GM19043 (cell line): Measurements from ENCODE around the gene ABCC8.
A peak's percentile ranks its signal among the peaks of the same experiment; 100 is the strongest.

Experiments used
- ATAC-seq: cut with Tn5 transposase; IDR thresholded peaks from one replicate; pipeline ENCODE4 v1.9.1; 2021; ENCODE audit warnings: low read depth; ENCODE audit not compliant: unreplicated experiment

ABCC8 gene

DNA sequence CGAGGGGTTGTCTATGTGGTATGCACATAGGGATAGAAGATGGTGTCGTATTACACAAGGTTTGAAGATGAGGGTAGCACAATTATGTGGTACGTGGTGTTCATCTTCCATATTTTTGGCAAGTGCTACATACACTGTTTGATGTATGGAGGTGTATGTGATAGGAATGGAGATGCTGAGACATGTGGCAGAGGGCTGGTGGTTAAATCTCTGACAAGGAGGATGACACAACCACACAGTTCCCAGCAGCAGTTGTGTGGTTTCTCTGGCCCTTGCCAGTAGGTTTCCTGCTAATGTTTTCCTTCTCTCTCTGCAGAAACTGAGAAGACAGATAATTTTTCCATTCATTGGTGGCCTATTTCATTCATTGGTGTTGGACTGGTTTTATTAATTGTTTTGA, 108.1 kb downstream of the ABCC8 start:
- ATAC-seq = no peak

DNA sequence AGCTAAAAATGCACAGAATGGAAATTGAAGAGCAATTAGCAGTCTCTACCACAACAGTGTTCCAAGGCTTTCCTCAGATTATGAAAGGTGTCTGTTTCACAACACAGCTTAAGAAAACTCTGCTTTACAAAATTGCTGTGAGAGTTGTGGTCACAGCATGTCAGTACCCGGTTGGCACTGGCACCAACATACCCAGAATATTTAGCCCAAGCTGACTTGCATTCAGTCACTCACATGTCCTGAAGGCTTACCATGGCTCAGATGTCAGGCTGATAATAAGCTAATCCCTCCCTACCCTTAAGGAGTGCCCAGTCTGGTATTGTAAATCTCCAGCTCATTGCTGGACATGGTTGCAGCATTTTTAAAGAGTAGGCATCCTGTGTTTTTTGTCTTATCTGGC, 110.2 kb downstream of the ABCC8 start:
- ATAC-seq = no peak

DNA sequence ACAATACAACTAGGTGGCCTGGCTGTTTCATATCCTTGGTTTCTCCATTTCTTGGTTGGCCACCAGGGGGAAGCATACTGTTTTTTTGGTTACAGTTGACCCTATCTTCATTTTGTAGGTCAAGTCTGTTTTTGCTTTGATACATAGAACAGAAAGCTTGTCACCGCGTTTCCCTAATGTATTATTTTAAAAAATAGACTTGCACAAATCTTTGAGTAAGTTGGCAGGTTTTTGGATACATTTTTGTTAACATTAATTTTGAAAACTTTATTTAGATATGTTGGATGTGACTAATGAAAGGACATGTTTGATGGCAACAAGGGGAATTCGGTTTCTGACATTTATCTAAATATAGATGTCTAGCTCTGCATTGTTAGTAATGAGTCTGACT, 122.0 kb downstream of the ABCC8 start:
- peak; percentile 47 for ATAC-seq

DNA sequence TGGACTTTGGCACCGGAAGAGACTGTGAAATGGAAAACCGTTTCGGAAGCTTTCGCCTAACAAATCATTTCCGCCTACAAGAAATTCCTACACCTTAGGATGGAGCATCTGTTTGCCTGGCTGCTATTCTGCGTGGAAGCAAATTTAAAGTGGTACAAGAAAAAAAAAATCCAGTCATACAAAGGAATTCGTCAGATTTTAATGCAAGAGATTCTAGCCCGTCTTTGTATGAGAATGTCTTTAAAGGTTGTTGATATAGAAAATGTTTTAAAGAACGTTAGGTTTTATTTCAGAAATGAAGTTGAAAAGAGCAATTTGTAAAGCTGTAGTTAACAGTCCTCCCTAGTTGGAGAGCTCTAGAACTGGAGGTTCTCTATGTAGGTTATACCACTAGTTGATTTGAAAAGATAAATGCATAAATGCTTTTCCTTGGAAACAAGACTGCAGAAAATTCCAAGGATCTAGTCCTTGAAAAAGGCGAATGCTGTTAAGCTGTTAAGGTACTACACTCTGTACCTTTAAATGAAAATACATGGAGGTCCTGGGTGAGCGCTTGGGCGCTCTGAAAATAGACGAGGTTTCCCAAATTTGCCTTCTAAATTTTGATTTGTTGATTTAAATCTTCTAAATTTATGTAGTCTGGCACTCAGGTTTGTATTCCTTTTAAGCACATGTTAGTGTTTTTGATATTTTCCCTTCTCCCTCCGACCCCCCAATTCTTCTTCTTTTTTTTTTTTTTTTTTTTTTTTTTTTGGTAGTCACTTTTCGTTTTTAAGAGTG, 122.6 kb downstream of the ABCC8 start:
- ATAC-seq = no peak

DNA sequence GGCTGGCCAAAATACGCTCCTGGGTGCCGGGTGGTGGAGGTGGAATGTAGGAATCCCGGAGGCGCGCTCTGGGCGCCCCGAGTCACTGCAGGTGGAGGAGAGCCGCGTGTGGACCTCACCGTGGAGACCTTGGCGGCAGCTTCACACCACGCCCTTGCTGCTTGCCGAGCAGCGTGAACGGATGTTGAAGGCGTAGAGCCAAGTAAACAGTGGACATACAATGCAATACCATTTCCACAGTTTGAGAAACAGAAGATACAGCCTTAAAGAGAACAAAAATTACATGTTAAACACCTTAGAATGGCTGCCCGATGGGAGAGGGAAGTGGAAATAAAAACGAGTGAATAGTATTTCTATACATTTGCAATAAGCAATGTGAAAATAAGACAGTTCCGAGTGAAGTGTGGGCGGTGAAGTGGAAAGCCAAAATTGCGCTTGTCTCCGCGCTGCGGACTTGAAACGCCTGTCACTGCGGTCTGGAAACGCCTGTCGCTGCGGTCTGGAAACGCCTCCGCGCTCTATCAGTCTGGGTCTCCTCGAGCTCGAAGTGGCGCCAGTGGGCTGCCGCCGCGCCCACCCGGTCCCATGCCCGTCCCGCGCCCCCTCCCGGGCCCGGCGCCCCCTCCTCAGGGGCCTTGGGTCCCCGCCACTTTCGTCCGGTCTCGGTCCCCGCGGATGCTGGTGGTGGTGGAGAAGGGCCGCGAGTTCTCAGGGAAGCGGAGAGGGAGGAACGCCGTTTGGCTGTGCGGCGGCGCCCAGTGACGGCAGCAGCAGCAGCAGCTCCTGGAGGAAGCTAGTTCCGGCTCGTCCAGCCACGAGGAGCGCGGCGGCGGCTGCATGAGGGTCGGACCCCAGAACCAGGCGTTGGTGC, 123.5 kb downstream of the ABCC8 start:
- no peak for ATAC-seq

DNA sequence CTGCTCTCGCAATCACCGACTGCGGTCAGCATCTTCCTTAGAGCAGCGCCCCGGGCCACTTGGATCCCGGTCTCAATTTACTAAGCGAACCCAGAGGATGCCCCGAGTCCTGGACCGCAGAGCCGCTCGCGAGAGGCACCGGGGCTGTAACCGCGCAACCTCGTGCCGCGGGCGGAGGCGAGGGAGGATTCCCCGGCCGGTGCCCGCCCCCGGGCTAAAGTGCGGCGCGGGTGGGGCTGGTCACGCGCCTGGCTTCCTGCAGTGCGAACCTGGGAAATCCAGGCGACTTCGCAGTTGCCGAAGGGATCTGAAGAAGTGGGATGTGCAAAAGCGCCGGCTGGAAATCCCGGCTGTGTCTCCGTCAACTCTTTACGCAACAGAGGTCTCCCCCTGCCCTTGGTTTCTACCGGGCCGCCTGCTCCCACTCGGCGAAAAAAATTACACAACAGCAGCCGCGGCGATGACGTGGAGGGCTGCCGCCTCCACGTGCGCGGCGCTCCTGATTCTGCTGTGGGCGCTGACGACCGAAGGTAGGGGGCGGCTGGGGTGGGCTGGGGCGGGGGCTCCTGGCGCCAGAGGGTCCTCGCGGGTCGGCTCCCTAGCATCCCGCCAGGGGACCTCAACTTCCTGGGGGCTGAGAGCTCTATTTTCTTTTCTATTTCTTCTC, 125.0 kb downstream of the ABCC8 start, which contains the start of gene NCR3LG1:
TSS of gene NCR3LG1 (plus strand) at position 291 of the 667 bp plus-strand sequence. CDS start at position 461, 170 bp downstream.
- ATAC-seq = no peak

DNA sequence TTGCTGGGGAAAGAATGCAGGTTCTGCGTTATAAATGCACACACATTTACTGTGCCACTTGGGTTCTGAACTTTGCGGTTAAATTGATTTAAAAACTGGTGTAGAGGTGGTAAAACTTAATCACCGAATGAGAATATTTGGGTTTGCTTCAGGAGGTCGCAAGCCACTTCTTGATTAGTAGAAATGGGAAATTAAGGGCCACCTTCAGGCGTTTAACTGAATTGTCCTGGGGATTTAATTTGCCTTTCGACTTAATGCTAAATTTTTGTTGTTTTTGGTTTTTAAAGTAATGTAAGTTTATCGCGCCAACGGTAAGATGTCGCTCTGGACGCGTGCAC, 125.5 kb downstream of the ABCC8 start:
- ATAC-seq = no peak

DNA sequence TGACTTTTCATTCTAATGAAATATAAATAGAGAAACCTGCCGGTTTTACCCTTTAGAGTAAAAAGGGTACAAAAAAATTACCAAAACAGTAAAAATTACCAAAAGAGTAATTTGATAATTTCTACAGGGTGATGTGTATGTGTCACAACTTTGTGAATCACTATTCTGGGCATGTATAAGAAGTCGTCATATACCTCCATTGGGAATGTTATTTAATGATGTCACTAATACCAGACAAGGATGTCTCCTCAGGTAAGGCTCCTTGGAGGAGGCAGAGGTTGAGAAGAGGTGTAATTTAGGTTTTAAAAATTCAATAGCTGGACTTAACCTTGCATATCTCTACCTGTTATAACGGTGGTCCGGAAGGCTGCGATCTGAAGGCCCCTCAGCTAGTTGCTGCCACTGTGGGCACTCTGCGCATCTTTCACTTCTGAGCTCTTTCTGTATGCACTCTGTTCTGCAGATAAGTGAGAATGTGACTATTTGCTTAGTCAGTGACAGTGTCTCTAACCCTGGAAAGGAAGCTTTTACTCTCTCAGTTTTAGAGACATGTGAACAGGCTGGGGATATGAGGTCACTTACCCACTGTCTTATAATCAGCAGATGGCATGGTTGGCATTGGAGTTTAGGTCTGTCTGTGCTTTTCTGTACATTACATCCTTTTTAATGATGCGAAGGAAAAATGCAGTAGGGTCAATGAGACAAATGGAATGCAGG, 126.0 kb downstream of the ABCC8 start:
- no peak for ATAC-seq

DNA sequence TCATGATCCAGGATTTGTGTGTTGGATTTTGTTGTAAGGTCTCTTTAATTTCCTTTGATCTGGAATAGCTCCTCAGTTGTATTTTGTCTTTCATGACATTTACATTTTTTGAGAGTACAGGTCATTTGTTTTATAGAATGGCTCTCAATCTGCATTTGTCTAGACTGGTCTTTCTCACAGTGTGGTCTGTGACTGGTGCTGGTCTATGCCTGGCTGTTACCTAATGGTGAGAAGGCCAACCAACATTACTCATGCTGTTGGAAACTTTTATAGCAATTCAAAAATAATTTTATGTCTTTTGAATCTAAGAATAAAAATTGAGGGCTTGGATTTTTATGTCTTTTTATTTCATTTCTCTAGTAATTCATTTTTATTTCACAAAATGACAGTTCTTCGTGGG, 129.0 kb downstream of the ABCC8 start:
- ATAC-seq = no peak

DNA sequence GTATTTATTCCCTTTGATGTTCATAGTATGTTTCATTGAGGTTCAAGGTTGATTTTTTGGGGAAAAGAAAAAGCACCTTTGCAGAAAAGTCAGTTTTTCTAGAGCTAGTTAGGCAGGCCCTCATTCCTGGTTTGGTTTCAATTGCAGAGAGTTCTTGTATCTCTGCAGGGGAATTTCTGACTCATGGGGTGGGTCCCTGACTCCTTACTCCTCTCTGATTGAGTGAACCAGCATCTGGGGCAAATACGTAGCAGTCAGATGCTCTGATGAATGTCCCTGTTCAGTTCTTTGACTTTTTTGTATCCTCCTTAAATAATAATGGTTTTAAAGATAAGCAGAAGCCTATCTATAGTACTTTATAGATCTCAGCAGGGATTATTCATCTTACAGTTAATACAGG, 132.7 kb downstream of the ABCC8 start:
- ATAC-seq = no peak

DNA sequence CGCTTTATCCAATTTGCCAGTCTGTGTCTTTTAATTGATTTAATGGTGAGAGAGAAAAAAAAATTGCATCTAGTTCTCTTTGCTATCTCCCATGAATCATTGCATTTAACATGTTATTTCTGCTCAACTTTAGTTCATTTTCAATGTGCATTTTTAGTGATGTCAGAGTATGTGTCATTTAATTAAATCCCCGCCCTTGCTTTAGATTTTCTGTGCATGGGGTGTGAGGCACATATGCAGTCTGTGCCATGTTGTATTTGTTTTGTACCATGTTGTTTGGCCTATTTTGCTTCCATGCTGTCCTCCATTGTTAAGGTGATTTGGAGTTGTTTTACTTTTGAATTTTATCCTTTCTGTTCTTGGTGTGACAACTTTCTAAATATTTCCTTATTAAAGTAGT, 133.4 kb downstream of the ABCC8 start:
- ATAC-seq = no peak
